GM12891 (cell line): ENCODE data around the gene ETNK2.

Source experiments
- POLR2A ChIP-seq: IDR thresholded peaks from 2 replicates; pipeline ENCODE4 v1.6.1; 2011; ENCODE audit warnings: low read depth, low read length, control low read depth
- POLR2AphosphoS5 ChIP-seq: IDR thresholded peaks from 2 replicates; pipeline ENCODE4 v1.6.1; 2011; ENCODE audit warnings: low read depth, low read length, control low read depth
- SPI1 ChIP-seq: IDR thresholded peaks from 2 replicates; pipeline ENCODE4 v1.6.1; 2011; ENCODE audit warnings: low read depth, low read length, control low read depth

GRCh38 chr1:204146965-204147364, 4.9 kb downstream of the ETNK2 start:
- no peak for TF ChIP-seq POLR2A
- TF ChIP-seq POLR2AphosphoS5: no peak
- TF ChIP-seq SPI1: no peak
